ENCODE results near the gene CHRM2.

- no peak for TF ChIP-seq EZH2 (IDR thresholded peaks at IDR 0.05; ENCODE audit: low read depth, unreplicated experiment)
- TF ChIP-seq POLR2AphosphoS5 (IDR thresholded peaks at IDR 0.05; ENCODE audit: low read depth): no peak
- no peak for TF ChIP-seq CTCF (conservative IDR thresholded peaks at IDR 0.05; ENCODE audit: low read depth in 2 of 2)
- no peak for TF ChIP-seq REST (IDR thresholded peaks at IDR 0.05; ENCODE audit: unreplicated experiment)
- TF ChIP-seq ZNF114 (CRISPR knock-in tag; IDR thresholded peaks at IDR 0.05): no peak
- TF ChIP-seq JUNB (IDR thresholded peaks at IDR 0.05; ENCODE audit: unreplicated experiment): no peak
- TF ChIP-seq ETS1 (IDR thresholded peaks at IDR 0.05): no peak
- no peak for TF ChIP-seq ZNF331 (CRISPR knock-in tag; IDR thresholded peaks at IDR 0.05; ENCODE audit: low read depth)
- TF ChIP-seq EZH2phosphoT487 (IDR thresholded peaks at IDR 0.05; ENCODE audit: unreplicated experiment): no peak
- TF ChIP-seq CREB1 (CRISPR knock-in tag; IDR thresholded peaks at IDR 0.05; ENCODE audit: low read depth): no peak
Observed at GRCh38 chr7:136998495-136998894, 130.0 kb downstream of the CHRM2 start.
